Mesenchymal stem cell (in vitro differentiated cells and primary cell): ENCODE results near the gene SLC39A3.
A peak's percentile ranks its signal among the peaks of the same experiment; 100 is the strongest.

Experiments
- DNase-seq: peaks from one replicate; pipeline ENCODE4 v3.0.0-alpha.2; 2013
- H2AFZ ChIP-seq: one replicate; pipeline ENCODE4 v1.6.1; 2013; ENCODE audit warnings: low read depth, mild to moderate bottlenecking, control low read depth, inconsistent platforms, low read length, moderate library complexity
- H2AK5ac ChIP-seq: 2 replicates; pipeline ENCODE4 v1.6.1; 2013; ENCODE audit warnings: low read length, moderate library complexity, mild to moderate bottlenecking, inconsistent platforms; ENCODE audit not compliant: severe bottlenecking
- H2BK120ac ChIP-seq: one replicate; pipeline ENCODE4 v1.6.1; 2013; ENCODE audit warnings: low read depth, mild to moderate bottlenecking, inconsistent platforms, low read length, moderate library complexity
- H2BK12ac ChIP-seq, 2 experiments: one replicate each; pipeline ENCODE4 v1.6.1; 2013; ENCODE audit warnings: inconsistent platforms in 2 of 2, low read length in 2 of 2, mild to moderate bottlenecking in 2 of 2, moderate library complexity in 2 of 2, control low read depth in 1 of 2
- H2BK15ac ChIP-seq: one replicate; pipeline ENCODE4 v1.6.1; 2013; ENCODE audit warnings: mild to moderate bottlenecking, low read depth, inconsistent platforms; ENCODE audit not compliant: poor library complexity, severe bottlenecking
- H2BK5ac ChIP-seq: 2 replicates; pipeline ENCODE4 v1.6.1; 2013; ENCODE audit warnings: low read depth, mild to moderate bottlenecking, low read length, control low read depth, inconsistent platforms; ENCODE audit not compliant: poor library complexity, severe bottlenecking
- H3K14ac ChIP-seq, 2 experiments: one replicate each; pipeline ENCODE4 v1.6.1; 2013; ENCODE audit warnings: inconsistent platforms in 2 of 2, low read length in 2 of 2, control low read depth in 1 of 2, mild to moderate bottlenecking in 1 of 2, moderate library complexity in 1 of 2
- H3K18ac ChIP-seq, 2 experiments: one replicate each; pipeline ENCODE4 v1.6.1; 2013; ENCODE audit warnings: inconsistent platforms in 2 of 2, low read length in 2 of 2, control low read depth in 1 of 2, low read depth in 1 of 2, mild to moderate bottlenecking in 1 of 2
- H3K23ac ChIP-seq, 2 experiments: one replicate each; pipeline ENCODE4 v1.6.1; 2013; ENCODE audit warnings: inconsistent platforms in 2 of 2, low read length in 2 of 2, mild to moderate bottlenecking in 2 of 2, moderate library complexity in 2 of 2, control low read depth in 1 of 2
- H3K27ac ChIP-seq: 2 replicates; pipeline ENCODE4 v1.5.1; 2013; ENCODE audit warnings: mild to moderate bottlenecking, moderate library complexity, low read length, control low read depth, inconsistent platforms; ENCODE audit not compliant: poor library complexity, severe bottlenecking
- H3K27me3 ChIP-seq, 2 experiments: 2 replicates each; pipeline versions ENCODE4 v1.6.1 to v1.7.0; 2013; ENCODE audit warnings: low read length in 2 of 2, mild to moderate bottlenecking in 2 of 2, moderate library complexity in 2 of 2, control low read depth in 1 of 2, inconsistent platforms in 1 of 2; ENCODE audit not compliant: control insufficient read depth in 1 of 2, insufficient read depth in 1 of 2
- H3K36me3 ChIP-seq, 2 experiments: 2 replicates each; pipeline versions ENCODE4 v1.6.1 to v1.7.0; 2013; ENCODE audit warnings: low read length in 2 of 2, control low read depth in 1 of 2, inconsistent platforms in 1 of 2, low read depth in 1 of 2, mild to moderate bottlenecking in 1 of 2; ENCODE audit not compliant: insufficient read depth in 2 of 2, control insufficient read depth in 1 of 2
- H3K4ac ChIP-seq, 2 experiments: one replicate each; pipeline ENCODE4 v1.6.1; 2013; ENCODE audit warnings: inconsistent platforms in 2 of 2, low read length in 2 of 2, mild to moderate bottlenecking in 2 of 2, moderate library complexity in 2 of 2, control low read depth in 1 of 2, low read depth in 1 of 2
- H3K4me1 ChIP-seq: 2 replicates; pipeline ENCODE4 v1.6.1; 2013; ENCODE audit warnings: low read depth, low read length, control low read depth; ENCODE audit not compliant: control insufficient read depth, insufficient read depth
- H3K4me2 ChIP-seq: 2 replicates; pipeline ENCODE4 v1.6.1; 2013; ENCODE audit warnings: low read length, mild to moderate bottlenecking, inconsistent platforms; ENCODE audit not compliant: poor library complexity, severe bottlenecking
- H3K4me3 ChIP-seq, 2 experiments: 2 replicates each; pipeline versions ENCODE4 v1.5.1 to v1.7.0; 2013; ENCODE audit warnings: low read length in 2 of 2, mild to moderate bottlenecking in 2 of 2, control low read depth in 1 of 2, low read depth in 1 of 2; ENCODE audit not compliant: insufficient read depth in 1 of 2
- H3K79me1 ChIP-seq: replicated peaks from 2 replicates; pipeline ENCODE4 v1.6.1; 2013; ENCODE audit warnings: mild to moderate bottlenecking, control low read depth, low read length, inconsistent platforms; ENCODE audit not compliant: poor library complexity, severe bottlenecking
- H3K9ac ChIP-seq: 2 replicates; pipeline ENCODE4 v1.7.0; 2013; ENCODE audit warnings: mild to moderate bottlenecking, low read length, moderate library complexity
- H3K9me3 ChIP-seq: 2 replicates; pipeline ENCODE4 v1.7.0; 2013; ENCODE audit warnings: mild to moderate bottlenecking, low read length; ENCODE audit not compliant: control insufficient read depth
- H4K8ac ChIP-seq: one replicate; pipeline ENCODE4 v1.6.1; 2013; ENCODE audit warnings: inconsistent platforms, mild to moderate bottlenecking, low read length, moderate library complexity
- H4K91ac ChIP-seq: one replicate; pipeline ENCODE4 v1.6.1; 2013; ENCODE audit warnings: mild to moderate bottlenecking, low read length, inconsistent platforms
- WGBS: methylation state at CpG from one replicate; pipeline ENCODE4 v1.1.7; 2013; ENCODE audit warnings: mixed read lengths; 5-methylcytosine and 5-hydroxymethylcytosine counted together

The SLC39A3 gene

DNA sequence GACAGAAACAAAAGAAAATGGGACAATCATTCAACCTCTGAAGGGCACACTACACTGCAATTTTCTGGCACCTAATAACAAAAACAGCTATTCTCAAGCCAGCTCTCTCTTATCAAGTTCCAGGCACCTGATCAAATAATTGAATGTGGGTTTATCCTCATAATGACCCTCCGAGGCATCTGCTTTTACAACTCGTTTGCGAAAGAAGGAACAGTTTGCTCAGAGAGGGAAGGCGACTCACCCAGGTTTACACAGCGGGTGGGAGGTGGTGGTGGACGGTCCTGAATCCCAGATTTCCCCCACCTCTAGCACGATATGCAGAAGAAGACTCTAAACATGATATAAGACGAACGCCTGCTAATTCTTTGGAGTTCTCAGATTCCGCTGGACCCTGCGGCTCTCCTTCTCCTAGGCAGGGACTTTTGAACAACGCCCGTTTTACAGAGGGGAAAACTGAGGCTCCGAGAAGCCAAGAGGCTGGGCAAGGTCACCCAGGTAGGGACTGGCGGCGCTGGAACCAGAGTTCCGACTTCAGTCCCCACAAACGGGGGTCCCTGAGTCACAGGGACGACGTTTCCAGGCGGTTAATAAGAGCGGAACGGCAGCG is 42.6 kb upstream of the SLC39A3 start:
- peak overlapping the region; percentile 88 to 99 for H3K4me3 ChIP-seq
- no peaks in the 10 kb centered on the region for H3K9me3 ChIP-seq
- peaks cover 2 to 30% of the 10 kb centered on the region in 2 experiments for H3K36me3 ChIP-seq
- peak overlapping the region; percentile 99 for H3K9ac ChIP-seq
- peak overlapping the region in 1 of 2 experiments; percentile 98 for H3K14ac ChIP-seq
- H3K4me2 ChIP-seq, result peak overlapping the region; percentile 85
- no peak overlapping the region for H2BK5ac ChIP-seq
- WGBS, result 4% methylated on average over 24 of the region's 24 CpGs
- H3K27me3 ChIP-seq, result no peaks in the 10 kb centered on the region
- H2BK15ac ChIP-seq, result no peak overlapping the region
- peak; percentile 21 for DNase-seq
- H3K4ac ChIP-seq, result peak overlapping the region; percentile 18 to 73
- H4K8ac ChIP-seq, result peak overlapping the region; percentile 47
- H2BK12ac ChIP-seq, result peak overlapping the region in 1 of 2 experiments; percentile 67
- no peak overlapping the region for H2AK5ac ChIP-seq
- peak overlapping the region; percentile 3 to 94 for H3K18ac ChIP-seq
- H3K4me1 ChIP-seq, result peaks cover 22% of the 10 kb centered on the region
- H2AFZ ChIP-seq, result no peak overlapping the region
- H2BK120ac ChIP-seq, result no peak overlapping the region
- H3K23ac ChIP-seq, result peak overlapping the region in 1 of 2 experiments; percentile 98
- H3K79me1 ChIP-seq, result no peaks in the 10 kb centered on the region
- no peak overlapping the region for H3K27ac ChIP-seq
- H4K91ac ChIP-seq, result peak overlapping the region; percentile 0

DNA sequence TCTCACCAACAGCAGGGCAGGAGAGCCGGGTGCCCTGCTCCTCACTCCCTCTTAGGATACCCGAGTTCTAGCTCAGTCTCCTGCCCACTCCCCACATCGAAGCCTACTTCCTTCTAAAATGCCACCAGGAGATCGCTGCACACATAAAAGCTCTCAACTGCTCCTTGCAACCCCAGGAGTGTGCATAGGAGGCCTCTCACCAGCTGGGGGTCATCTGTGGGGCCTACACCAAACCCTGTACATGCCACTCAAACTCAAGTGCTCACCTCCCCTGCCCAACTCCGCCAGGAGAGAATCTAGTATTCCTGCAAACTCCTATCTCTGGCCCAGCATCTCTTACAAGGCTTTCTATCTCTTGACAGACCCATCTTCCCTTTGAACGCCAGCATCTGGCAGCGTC is 40.5 kb upstream of the SLC39A3 start:
- 94% methylated on average over 7 of the region's 7 CpGs for WGBS
- H3K4me2 ChIP-seq, result no peak overlapping the region
- no peak overlapping the region for H2BK12ac ChIP-seq
- H3K9me3 ChIP-seq, result no peaks in the 10 kb centered on the region
- H4K8ac ChIP-seq, result no peak overlapping the region
- no peak overlapping the region for H3K4me3 ChIP-seq
- H4K91ac ChIP-seq, result no peak overlapping the region
- H3K27ac ChIP-seq, result no peak overlapping the region
- no peak overlapping the region for H2AFZ ChIP-seq
- H2BK15ac ChIP-seq, result no peak overlapping the region
- no peak for DNase-seq
- H2BK120ac ChIP-seq, result no peak overlapping the region
- no peak overlapping the region for H2AK5ac ChIP-seq
- no peaks in the 10 kb centered on the region for H3K27me3 ChIP-seq
- no peak overlapping the region for H3K14ac ChIP-seq
- no peak overlapping the region for H2BK5ac ChIP-seq
- peaks cover 4 to 42% of the 10 kb centered on the region in 2 experiments for H3K36me3 ChIP-seq
- H3K4ac ChIP-seq, result no peak overlapping the region
- no peaks in the 10 kb centered on the region for H3K79me1 ChIP-seq
- no peak overlapping the region for H3K18ac ChIP-seq
- H3K9ac ChIP-seq, result peak overlapping the region; percentile 99
- H3K23ac ChIP-seq, result no peak overlapping the region
- H3K4me1 ChIP-seq, result peaks cover 22% of the 10 kb centered on the region

DNA sequence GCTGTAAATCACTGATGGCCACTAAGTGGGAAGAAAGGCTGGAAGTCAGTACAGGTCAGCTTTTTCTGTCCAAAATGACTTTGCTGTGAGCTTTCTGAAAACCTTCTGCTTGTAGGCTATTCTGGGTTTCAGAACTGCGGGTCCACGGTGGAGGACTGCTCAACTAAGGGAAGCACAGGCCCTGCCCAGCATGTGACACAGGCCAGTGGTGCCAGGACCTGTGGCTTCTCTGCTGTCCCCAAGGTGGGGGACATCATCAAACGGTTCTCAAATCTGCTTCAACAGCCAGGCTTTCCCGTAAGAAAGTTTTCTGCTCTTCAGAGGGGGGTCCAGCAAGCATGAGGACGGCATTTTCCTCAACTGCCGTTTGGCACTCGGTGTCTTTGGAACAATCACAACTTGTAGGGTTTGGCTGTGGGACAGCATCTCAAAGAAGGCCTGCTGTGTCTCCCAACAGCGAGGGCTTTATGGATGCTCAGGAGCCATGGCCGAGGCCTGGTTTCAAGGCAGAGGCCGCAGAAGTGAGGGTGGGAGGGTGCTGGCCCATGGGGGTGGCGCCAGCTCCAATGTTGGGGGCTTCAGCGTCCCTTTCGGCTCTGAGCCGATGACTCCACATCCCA is 39.4 kb upstream of the SLC39A3 start:
- Histone ChIP-seq H2BK15ac (no peak overlapping the region), H3K9me3 (no peaks in the 10 kb centered on the region), H2BK120ac (no peak overlapping the region), H4K91ac (no peak overlapping the region), H3K18ac (no peak overlapping the region), H2BK12ac (no peak overlapping the region), H3K23ac (no peak overlapping the region), H2AFZ (no peak overlapping the region), H3K4me2 (no peak overlapping the region), H3K4ac (no peak overlapping the region), H3K4me1 (peaks cover 27% of the 10 kb centered on the region), H2AK5ac (no peak overlapping the region), H3K4me3 (no peak overlapping the region), H3K36me3 (peaks cover 4 to 50% of the 10 kb centered on the region in 2 experiments), H3K27ac (no peak overlapping the region), H3K14ac (no peak overlapping the region), H3K79me1 (no peaks in the 10 kb centered on the region), H2BK5ac (no peak overlapping the region), H3K27me3 (no peaks in the 10 kb centered on the region), H4K8ac (no peak overlapping the region), H3K9ac (peak overlapping the region; percentile 53)
- WGBS, result 93% methylated on average over 14 of the region's 14 CpGs
- no peak for DNase-seq

DNA sequence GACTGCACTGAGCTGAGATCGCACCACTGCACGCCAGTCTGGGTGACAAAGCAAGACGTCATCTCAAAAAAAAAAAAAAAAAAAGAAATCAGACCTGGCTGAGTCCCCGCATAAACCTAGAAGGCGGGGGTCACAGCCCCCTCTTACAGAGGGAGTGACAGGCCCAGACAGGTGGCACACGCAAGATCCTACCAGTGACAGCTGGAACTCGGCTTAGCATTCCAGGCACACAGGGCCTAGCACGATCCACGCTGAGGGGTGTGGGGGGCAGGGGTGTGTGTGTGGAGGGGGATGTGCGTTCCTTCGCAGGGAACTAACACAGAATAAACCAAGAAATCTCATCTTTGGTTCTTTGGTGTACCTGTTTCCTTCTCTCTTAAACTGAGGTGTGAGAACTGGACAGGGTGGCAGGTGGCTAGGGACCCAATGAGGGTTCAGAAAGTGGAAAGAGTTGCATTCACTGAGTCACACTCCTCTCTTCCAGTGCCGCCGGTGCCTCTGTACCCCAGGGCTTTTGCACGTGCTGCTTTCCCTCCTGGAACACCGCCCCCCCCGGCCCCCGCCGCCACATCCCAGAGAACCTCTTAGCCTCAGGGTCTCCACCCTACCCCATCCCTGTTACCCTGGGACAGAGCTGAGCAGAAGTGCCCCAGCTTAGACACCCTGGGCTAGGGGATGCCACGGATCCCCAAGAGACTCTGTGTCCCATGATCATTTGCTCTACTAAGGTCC is 38.3 kb upstream of the SLC39A3 start:
- Histone ChIP-seq H3K14ac (no peak overlapping the region), H3K23ac (no peak overlapping the region), H2BK15ac (no peak overlapping the region), H3K79me1 (peaks cover 2% of the 10 kb centered on the region), H3K4me2 (no peak overlapping the region), H3K9me3 (no peaks in the 10 kb centered on the region), H4K8ac (no peak overlapping the region), H3K18ac (no peak overlapping the region), H3K4me3 (no peak overlapping the region), H2BK12ac (no peak overlapping the region), H4K91ac (no peak overlapping the region), H3K9ac (no peak overlapping the region), H3K36me3 (peaks cover 4 to 56% of the 10 kb centered on the region in 2 experiments), H2AFZ (no peak overlapping the region), H3K27me3 (no peaks in the 10 kb centered on the region), H2BK120ac (no peak overlapping the region), H3K4me1 (peaks cover 27% of the 10 kb centered on the region), H3K4ac (no peak overlapping the region), H3K27ac (no peak overlapping the region), H2AK5ac (no peak overlapping the region), H2BK5ac (no peak overlapping the region)
- no peak for DNase-seq
- 97% methylated on average over 17 of the region's 19 CpGs for WGBS
